HEK293T (cell line): ENCODE data around the gene PRKAR2A.

Experiments used
- CTCF ChIA-PET: fragments of 350-600 bp; formaldehyde crosslinking; extraction: SDS; loops from one replicate; lab custom pipeline; 2021; ENCODE audit warnings: antibody characterized with exemption, inconsistent platforms; lab: Yijun Ruan, JAX
- POLR2A ChIA-PET: fragments of 350-600 bp; formaldehyde crosslinking; extraction: SDS; loops from one replicate; lab custom pipeline; 2020; ENCODE audit warnings: antibody characterized with exemption, inconsistent platforms; lab: Yijun Ruan, JAX
- DNase-seq: peaks from one replicate; pipeline ENCODE4 v3.0.0; 2012; ENCODE audit warnings: mixed read lengths; ENCODE audit errors: extremely low spot score
- ARNT ChIP-seq: fragments of 450-650 bp; IDR thresholded peaks from 2 replicates; pipeline ENCODE4 v1.6.1; 2017; ENCODE audit warnings: mild to moderate bottlenecking
- BHLHE40 ChIP-seq: fragments of 450-650 bp; IDR thresholded peaks from 2 replicates; pipeline ENCODE4 v1.6.1; 2016; ENCODE audit warnings: mild to moderate bottlenecking, moderate library complexity, borderline replicate concordance
- CTBP1 ChIP-seq: fragments of 450-650 bp; IDR thresholded peaks from 2 replicates; pipeline ENCODE4 v1.6.1; 2016; ENCODE audit warnings: borderline replicate concordance
- ELF4 ChIP-seq: fragments of 450-650 bp; IDR thresholded peaks from 2 replicates; pipeline ENCODE4 v1.6.1; 2017; ENCODE audit warnings: antibody characterized with exemption
- FOXA1 ChIP-seq: fragments of 450-650 bp; IDR thresholded peaks from 2 replicates; pipeline ENCODE4 v1.6.1; 2016; ENCODE audit warnings: mild to moderate bottlenecking
- FOXK2 ChIP-seq: fragments of 450-650 bp; IDR thresholded peaks from 2 replicates; pipeline ENCODE4 v1.6.1; 2016; ENCODE audit warnings: mild to moderate bottlenecking
- FOXM1 ChIP-seq: fragments of 450-650 bp; IDR thresholded peaks from 2 replicates; pipeline ENCODE4 v1.6.1; 2017; ENCODE audit warnings: mild to moderate bottlenecking, borderline replicate concordance
- HDGF ChIP-seq: fragments of 450-650 bp; IDR thresholded peaks from 2 replicates; pipeline ENCODE4 v1.6.1; 2017; ENCODE audit warnings: antibody characterized with exemption, borderline replicate concordance
- L3MBTL2 ChIP-seq: fragments of 450-650 bp; conservative IDR thresholded peaks from 2 replicates; pipeline ENCODE4 v1.6.1; 2016; ENCODE audit warnings: mild to moderate bottlenecking
- LEF1 ChIP-seq: fragments of 450-650 bp; IDR thresholded peaks from 2 replicates; pipeline ENCODE4 v1.6.1; 2017; ENCODE audit warnings: mild to moderate bottlenecking, borderline replicate concordance
- NFRKB ChIP-seq: fragments of 450-650 bp; IDR thresholded peaks from 2 replicates; pipeline ENCODE4 v1.6.1; 2016; ENCODE audit warnings: mild to moderate bottlenecking, moderate library complexity
- SP1 ChIP-seq: fragments of 450-650 bp; IDR thresholded peaks from 2 replicates; pipeline ENCODE4 v1.6.1; 2017
- SUZ12 ChIP-seq: fragments of 450-650 bp; IDR thresholded peaks from 2 replicates; pipeline ENCODE4 v1.6.1; 2016; ENCODE audit warnings: mild to moderate bottlenecking
- TARDBP ChIP-seq: fragments of 450-650 bp; IDR thresholded peaks from 2 replicates; pipeline ENCODE4 v1.6.1; 2016
- ZNF384 ChIP-seq: fragments of 450-650 bp; IDR thresholded peaks from 2 replicates; pipeline ENCODE4 v1.6.1; 2016
- TF ChIP-seq, protein P1 (sequence below): fragments of 450-650 bp; IDR thresholded peaks from 2 replicates; pipeline ENCODE4 v1.6.1; 2016

The PRKAR2A gene

DNA sequence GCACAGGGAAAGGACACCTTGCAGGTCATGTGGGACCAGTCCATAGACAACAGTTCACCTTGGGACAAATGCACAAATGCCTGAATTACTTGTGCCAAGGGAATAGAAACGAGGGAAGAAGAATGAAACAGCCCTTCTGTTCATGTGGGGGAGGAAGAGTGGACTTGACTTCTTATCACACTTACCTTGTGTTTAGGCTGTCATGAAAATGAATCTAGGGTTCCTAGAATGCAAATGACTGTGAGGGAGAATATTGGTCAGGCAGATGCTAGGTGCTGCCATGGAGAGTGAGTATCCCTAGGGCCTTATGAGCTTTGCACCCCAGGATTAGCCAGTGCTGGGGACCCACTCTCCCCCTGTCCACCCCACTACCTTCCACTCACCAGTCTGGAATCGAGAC, 11.0 kb upstream of the PRKAR2A start:
- TF ChIP-seq SP1 = no peak
- TF ChIP-seq FOXA1 = no peak
- CTCF ChIA-PET = no interaction called here
- DNase-seq = no peak
- POLR2A ChIA-PET = no interaction called here

DNA sequence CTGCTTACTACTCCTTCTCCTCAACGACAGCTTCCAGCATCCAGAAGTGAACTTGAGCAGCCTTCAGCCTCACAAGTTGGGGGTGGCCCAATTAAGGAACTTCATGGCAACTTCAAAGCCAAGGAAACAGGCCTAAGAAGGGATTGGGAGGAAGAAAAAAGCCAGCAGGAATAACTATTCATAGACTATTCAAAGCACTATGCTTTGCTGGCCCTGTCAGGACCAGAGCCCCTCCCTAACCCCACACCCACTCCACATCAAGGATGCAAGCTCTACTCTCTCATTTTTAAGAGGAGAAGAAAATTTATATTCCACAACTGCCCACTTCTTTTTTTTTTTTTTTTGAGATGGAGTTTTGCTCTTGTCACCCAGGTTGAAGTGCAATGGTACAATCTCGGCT, 10.0 kb upstream of the PRKAR2A start:
- TF ChIP-seq ELF4 = no peak
- no peak for TF ChIP-seq L3MBTL2
- TF ChIP-seq ARNT = no peak
- no peak for TF ChIP-seq TARDBP
- TF ChIP-seq SP1 = no peak
- no peak for TF ChIP-seq CTBP1
- no peak for TF ChIP-seq SUZ12
- TF ChIP-seq HDGF = no peak
- no peak for TF ChIP-seq ZNF384
- no peak for TF ChIP-seq FOXK2
- TF ChIP-seq, protein P1, sequence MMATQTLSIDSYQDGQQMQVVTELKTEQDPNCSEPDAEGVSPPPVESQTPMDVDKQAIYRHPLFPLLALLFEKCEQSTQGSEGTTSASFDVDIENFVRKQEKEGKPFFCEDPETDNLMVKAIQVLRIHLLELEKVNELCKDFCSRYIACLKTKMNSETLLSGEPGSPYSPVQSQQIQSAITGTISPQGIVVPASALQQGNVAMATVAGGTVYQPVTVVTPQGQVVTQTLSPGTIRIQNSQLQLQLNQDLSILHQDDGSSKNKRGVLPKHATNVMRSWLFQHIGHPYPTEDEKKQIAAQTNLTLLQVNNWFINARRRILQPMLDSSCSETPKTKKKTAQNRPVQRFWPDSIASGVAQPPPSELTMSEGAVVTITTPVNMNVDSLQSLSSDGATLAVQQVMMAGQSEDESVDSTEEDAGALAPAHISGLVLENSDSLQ = no peak
- TF ChIP-seq FOXM1 = no peak
- no peak for TF ChIP-seq BHLHE40
- TF ChIP-seq FOXA1 = no peak
- TF ChIP-seq NFRKB = no peak
- CTCF ChIA-PET = interaction anchor here (0.6 to 0.7 kb wide), 2 partner anchors 19 to 80 kb away, joined by 3 to 4 read pairs; no protein-coding TSS in a partner anchor
- DNase-seq = no peak
- POLR2A ChIA-PET = interaction anchor here (0.6 to 1.3 kb wide), 2 partner anchors 10 to 411 kb away, joined by 3 read pairs; partner anchors contain the start of genes ATRIP and PRKAR2A

DNA sequence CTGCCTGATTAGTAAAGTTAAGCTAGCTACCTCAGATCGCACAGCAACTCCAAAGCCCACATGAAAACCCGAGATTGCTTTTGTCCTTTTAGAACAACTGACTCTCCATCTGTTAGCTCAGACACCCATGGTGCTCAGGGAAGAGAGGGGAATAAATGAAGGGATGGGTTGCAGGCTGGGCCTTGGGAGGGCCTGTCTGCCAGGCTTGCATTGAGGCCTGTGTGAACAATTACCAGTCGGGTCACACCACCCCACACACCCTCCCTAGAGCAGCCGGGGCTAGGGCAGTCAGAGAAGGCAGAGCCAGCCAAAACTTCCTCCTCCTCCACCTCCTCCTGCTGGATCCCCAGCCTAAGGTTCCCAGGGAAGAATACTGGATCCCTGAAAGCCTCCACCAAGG, 8.8 kb upstream of the PRKAR2A start:
- TF ChIP-seq LEF1 (no peak), SUZ12 (no peak), FOXK2 (no peak), FOXA1 (no peak), SP1 (no peak), L3MBTL2 (no peak), ARNT (no peak), HDGF (no peak), TARDBP (no peak)
- TF ChIP-seq, protein P1 = no peak
- DNase-seq = no peak
- CTCF ChIA-PET = interaction anchor here (0.7 kb wide), 1 partner anchor 11 kb away, joined by 8 read pairs; no protein-coding TSS in a partner anchor
- POLR2A ChIA-PET = interaction anchor here (1.5 kb wide), 1 partner anchor 9 kb away, joined by 8 read pairs; the partner anchor contains the start of gene PRKAR2A

DNA sequence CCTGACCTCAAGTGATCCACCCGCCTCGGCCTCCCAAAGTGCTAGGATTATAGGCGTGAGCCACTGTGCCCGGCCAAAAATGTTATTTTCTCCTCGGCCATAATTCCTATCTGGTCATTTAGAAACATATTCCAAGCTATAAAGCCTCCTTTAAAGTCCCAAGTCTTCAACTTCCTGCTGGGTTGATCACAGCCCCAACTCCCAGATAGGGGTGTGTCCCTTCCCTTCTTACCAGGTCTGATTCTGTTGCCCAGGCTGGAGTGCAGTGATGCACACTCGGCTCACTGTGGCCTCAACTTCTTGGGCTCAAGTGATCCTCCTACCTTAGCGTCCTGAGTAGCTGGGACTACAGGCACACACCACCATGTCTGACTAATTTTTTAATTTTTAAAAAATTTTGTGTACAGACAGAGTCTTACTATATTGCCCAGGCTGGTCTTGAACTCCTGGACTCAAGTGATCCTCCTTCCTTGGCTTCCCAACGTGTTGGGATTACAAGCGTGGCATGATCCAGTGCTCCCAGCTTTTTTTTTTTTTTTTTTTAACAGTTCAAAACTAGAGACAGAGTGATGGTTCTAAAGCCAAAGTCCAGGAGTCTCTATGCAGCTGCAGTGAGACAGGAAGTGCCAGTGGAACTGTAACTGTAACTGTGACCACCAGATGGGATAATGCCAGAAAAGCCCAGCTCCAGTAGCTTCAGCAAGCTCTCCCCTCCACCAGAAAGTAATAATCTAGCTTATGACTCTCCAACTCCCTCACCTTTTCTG, 8.2 kb upstream of the PRKAR2A start:
- no peak for TF ChIP-seq ZNF384
- TF ChIP-seq HDGF = no peak
- TF ChIP-seq, protein P1 = no peak
- no peak for TF ChIP-seq NFRKB
- no peak for TF ChIP-seq SUZ12
- no peak for TF ChIP-seq BHLHE40
- TF ChIP-seq FOXK2 = no peak
- ChIA-PET CTCF (interaction anchor here (0.7 kb wide), 1 partner anchor 11 kb away, joined by 8 read pairs; no protein-coding TSS in a partner anchor), POLR2A (interaction anchor here (1.5 kb wide), 1 partner anchor 8 kb away, joined by 8 read pairs; the partner anchor contains the start of gene PRKAR2A)
- DNase-seq = no peak

DNA sequence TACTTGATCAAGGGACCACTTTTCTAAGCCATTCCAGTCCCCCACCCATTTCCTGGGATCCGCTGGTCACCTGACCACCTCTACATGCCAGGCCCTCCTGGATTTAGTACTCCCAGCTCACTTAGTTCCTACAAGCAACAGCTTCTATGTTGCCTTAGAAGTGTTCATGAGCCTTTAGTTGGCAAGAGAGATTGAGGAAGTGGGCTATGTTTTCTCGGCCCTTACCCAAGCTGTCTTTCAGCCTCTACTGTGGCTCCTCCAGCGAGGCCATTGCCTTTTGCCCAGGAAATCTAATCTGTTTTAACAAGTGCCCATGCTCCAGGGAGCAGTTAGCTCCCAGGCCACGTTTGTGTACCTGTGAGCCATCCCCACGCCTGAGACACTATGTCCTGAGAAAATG, 4.5 kb upstream of the PRKAR2A start:
- ChIA-PET POLR2A (no interaction called here), CTCF (no interaction called here)
- TF ChIP-seq BHLHE40 (no peak), SUZ12 (no peak), L3MBTL2 (no peak), HDGF (no peak), ARNT (no peak), FOXA1 (no peak), FOXM1 (no peak), ZNF384 (no peak), FOXK2 (no peak), CTBP1 (no peak), LEF1 (no peak), NFRKB (no peak)
- no peak for DNase-seq

DNA sequence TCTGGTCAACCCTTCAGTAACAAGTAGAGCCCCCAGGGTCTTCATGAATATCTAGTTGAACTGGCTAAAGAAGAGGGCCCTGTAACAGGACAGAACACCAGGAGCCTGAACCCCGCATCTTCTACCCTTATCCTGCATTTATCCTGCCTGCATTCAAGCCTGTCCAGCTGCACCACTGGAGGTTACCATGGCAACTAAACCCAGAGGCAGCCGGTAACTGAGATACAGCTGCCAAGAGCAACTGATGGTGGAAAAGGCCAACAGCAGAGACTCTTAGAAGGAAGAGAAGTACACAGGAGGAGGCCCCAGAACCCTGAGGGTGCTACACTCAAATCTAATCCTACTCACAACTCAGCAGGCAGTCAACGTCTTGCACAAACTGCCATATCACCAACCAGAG, 3.7 kb upstream of the PRKAR2A start:
- DNase-seq = no peak
- TF ChIP-seq ZNF384 = no peak
- no peak for TF ChIP-seq HDGF
- TF ChIP-seq FOXK2 = no peak
- TF ChIP-seq BHLHE40 = no peak
- no peak for TF ChIP-seq TARDBP
- no peak for TF ChIP-seq FOXA1
- TF ChIP-seq, protein P1 = no peak
- TF ChIP-seq ARNT = no peak
- no peak for TF ChIP-seq L3MBTL2
- no peak for TF ChIP-seq FOXM1
- TF ChIP-seq ELF4 = no peak
- TF ChIP-seq NFRKB = no peak
- no peak for TF ChIP-seq CTBP1
- no peak for TF ChIP-seq SUZ12
- TF ChIP-seq SP1 = no peak
- TF ChIP-seq LEF1 = no peak
- CTCF ChIA-PET = no interaction called here
- POLR2A ChIA-PET = no interaction called here
